SK-N-SH (cell line): Measurements from ENCODE around the gene GGTLC2. TPM values are rescaled to one million over a fixed set of nuclear protein-coding genes. Genes with fewer than 3 reads are reported as not detected.
"Not testable (repeated sequence)": the region's sequence is repeated elsewhere in the genome, so short reads cannot be mapped to it uniquely, and the experiment has no call there.

Experiments used
- CTCF ChIA-PET: fragments of 300-600, 350-600 bp; formaldehyde crosslinking; extraction: SDS; loops from one replicate; lab custom pipeline; 2021; lab: Yijun Ruan, JAX
- POLR2A ChIA-PET: fragments of 350-600 bp; sonication (Branson Sonifier 250); formaldehyde crosslinking; extraction: SDS; loops from one replicate; lab custom pipeline; 2020; ENCODE audit warnings: antibody characterized with exemption, inconsistent platforms; lab: Yijun Ruan, JAX
- DNase-seq: peaks from one replicate; pipeline ENCODE4 v3.0.0; 2012
- H2AFZ ChIP-seq: fragments of 200-600 bp; sonication (generic); 2 replicates; pipeline ENCODE4 v1.8.1; 2016; ENCODE audit warnings: antibody characterized with exemption, mild to moderate bottlenecking, low read depth
- H3F3A ChIP-seq: fragments of 200-600 bp; sonication (generic); replicated peaks from 2 replicates; pipeline ENCODE3; 2016; ENCODE audit warnings: antibody characterized with exemption, mild to moderate bottlenecking; ENCODE audit not compliant: insufficient read depth
- H3K27ac ChIP-seq, 2 experiments: fragments of 200-500 bp in 1 of 2; fragments of 200-600 bp in 1 of 2; sonication (Bioruptor generic) in 1 of 2; sonication (generic), shearing (Covaris generic) in 1 of 2; 2 replicates each; pipeline versions ENCODE4 v1.5.1 to v1.6.1; 2014 to 2016; ENCODE audit warnings: low read depth in 2 of 2, inconsistent platforms in 1 of 2, low read length in 1 of 2, mild to moderate bottlenecking in 1 of 2, mixed read lengths in 1 of 2
- H3K27me3 ChIP-seq: fragments of 200-600 bp; sonication (generic), shearing (Covaris generic); 2 replicates; pipeline ENCODE4 v1.6.1; 2016; ENCODE audit warnings: mixed run types; ENCODE audit not compliant: insufficient read depth
- H3K36me3 ChIP-seq, 2 experiments: fragments of 200-500 bp in 1 of 2; fragments of 200-600 bp in 1 of 2; sonication (Bioruptor generic) in 1 of 2; sonication (generic) in 1 of 2; replicated peaks in 1 of 2; 2 replicates each; pipeline versions ENCODE3 to v1.5.1; 2014 to 2016; ENCODE audit warnings: low read length in 1 of 2, mild to moderate bottlenecking in 1 of 2; ENCODE audit not compliant: insufficient read depth in 2 of 2, control insufficient read depth in 1 of 2
- H3K4me1 ChIP-seq, 2 experiments: fragments of 200-500 bp in 1 of 2; fragments of 200-600 bp in 1 of 2; sonication (Bioruptor generic) in 1 of 2; sonication (generic), shearing (Covaris generic) in 1 of 2; 2 replicates each; pipeline versions ENCODE4 v1.5.1 to v1.6.1; 2014 to 2016; ENCODE audit warnings: low read depth in 1 of 2, low read length in 1 of 2, mixed run types in 1 of 2; ENCODE audit not compliant: insufficient read depth in 2 of 2, control insufficient read depth in 1 of 2
- H3K4me2 ChIP-seq: fragments of 200-600 bp; sonication (generic), shearing (Covaris generic); 2 replicates; pipeline ENCODE4 v1.6.1; 2017; ENCODE audit warnings: mixed run types
- H3K4me3 ChIP-seq, 2 experiments: fragments of 200-500 bp in 1 of 2; fragments of 200-600 bp in 1 of 2; sonication (Bioruptor generic) in 1 of 2; sonication (generic), shearing (Covaris generic) in 1 of 2; 2 replicates each; pipeline versions ENCODE4 v1.5.1 to v1.8.1; 2014 to 2016; ENCODE audit warnings: low read depth in 2 of 2, inconsistent platforms in 1 of 2, low read length in 1 of 2, mild to moderate bottlenecking in 1 of 2, mixed read lengths in 1 of 2, moderate library complexity in 1 of 2
- H3K79me2 ChIP-seq: fragments of 200-600 bp; sonication (generic); 2 replicates; pipeline ENCODE4 v1.8.1; 2017; ENCODE audit warnings: mild to moderate bottlenecking; ENCODE audit not compliant: insufficient read depth
- H3K9ac ChIP-seq: fragments of 200-600 bp; sonication (generic); 2 replicates; pipeline ENCODE4 v1.6.1; 2017; ENCODE audit warnings: mixed run types
- H3K9me2 ChIP-seq: fragments of 200-600 bp; sonication (generic); 2 replicates; pipeline ENCODE4 v1.6.1; 2017; ENCODE audit warnings: mixed run types
- H3K9me3 ChIP-seq: fragments of 200-600 bp; sonication (generic); 2 replicates; pipeline ENCODE4 v1.6.1; 2017; ENCODE audit warnings: mixed run types, mild to moderate bottlenecking, moderate library complexity
- H4K20me1 ChIP-seq: fragments of 200-600 bp; sonication (generic); 2 replicates; pipeline ENCODE4 v1.6.1; 2017; ENCODE audit warnings: mild to moderate bottlenecking, mixed run types; ENCODE audit not compliant: insufficient read depth
- CTCF ChIP-seq: fragments of 200-600 bp; sonication (generic); IDR thresholded peaks from 2 replicates; pipeline ENCODE4 v1.6.1; 2017; ENCODE audit warnings: antibody characterized with exemption, mild to moderate bottlenecking, moderate library complexity
- FOSL2 ChIP-seq: IDR thresholded peaks from 2 replicates; pipeline ENCODE4 v1.4.0; 2012; ENCODE audit warnings: low read depth, mild to moderate bottlenecking, moderate library complexity, borderline replicate concordance
- FOXM1 ChIP-seq: IDR thresholded peaks from 2 replicates; pipeline ENCODE4 v1.4.0; 2012; ENCODE audit warnings: low read depth, mild to moderate bottlenecking
- GABPA ChIP-seq: IDR thresholded peaks from 2 replicates; pipeline ENCODE4 v1.4.0; 2012; ENCODE audit warnings: low read depth, mild to moderate bottlenecking
- GATA2 ChIP-seq: sonication (generic); formaldehyde crosslinking; IDR thresholded peaks from 2 replicates; pipeline ENCODE4 v1.5.0; 2020; ENCODE audit warnings: mild to moderate bottlenecking, missing genetic modification reagents
- IRF3 ChIP-seq: fragments of 150-350 bp; IDR thresholded peaks from 2 replicates; pipeline ENCODE4 v1.6.1; 2016; ENCODE audit warnings: mild to moderate bottlenecking, low read depth, low read length
- JUND ChIP-seq: IDR thresholded peaks from 2 replicates; pipeline ENCODE4 v1.4.0; 2012
- MAX ChIP-seq: IDR thresholded peaks from 2 replicates; pipeline ENCODE4 v1.4.0; 2012; ENCODE audit warnings: low read depth
- MEF2A ChIP-seq: IDR thresholded peaks from 2 replicates; pipeline ENCODE4 v1.4.0; 2012; ENCODE audit warnings: low read depth, borderline replicate concordance
- NFIC ChIP-seq: IDR thresholded peaks from 2 replicates; pipeline ENCODE4 v1.4.0; 2012; ENCODE audit warnings: borderline replicate concordance
- PBX3 ChIP-seq: IDR thresholded peaks from 2 replicates; pipeline ENCODE4; 2012
- POLR2AphosphoS5 ChIP-seq: IDR thresholded peaks from 2 replicates; pipeline ENCODE4 v1.6.1; 2012; ENCODE audit warnings: low read depth, low read length
- RAD21 ChIP-seq: IDR thresholded peaks from 2 replicates; pipeline ENCODE4 v1.6.1; 2012; ENCODE audit warnings: mild to moderate bottlenecking, low read length
- REST ChIP-seq: IDR thresholded peaks from 2 replicates; pipeline ENCODE4 v1.6.1; 2012; ENCODE audit warnings: mild to moderate bottlenecking, low read depth, low read length, moderate library complexity
- RFX5 ChIP-seq: IDR thresholded peaks from 2 replicates; pipeline ENCODE4 v1.6.1; 2012; ENCODE audit warnings: mild to moderate bottlenecking, improper control_type of control experiment, low read length
- TAF1 ChIP-seq: IDR thresholded peaks from 2 replicates; pipeline ENCODE4 v1.6.1; 2012; ENCODE audit warnings: low read depth, mild to moderate bottlenecking, low read length, moderate library complexity, borderline replicate concordance
- TCF12 ChIP-seq: IDR thresholded peaks from 2 replicates; pipeline ENCODE4 v1.4.0; 2012
- USF1 ChIP-seq: IDR thresholded peaks from 2 replicates; pipeline ENCODE4 v1.4.0; 2012; ENCODE audit warnings: low read depth, borderline replicate concordance
- WGBS: methylation state at CpG from one replicate; pipeline ENCODE4 v1.1.6; 2017; ENCODE audit warnings: low lambda C conversion rate; 5-methylcytosine and 5-hydroxymethylcytosine counted together
- polyA plus RNA-seq, 3 experiments: library from polyadenylated mRNA; depleted of rRNA; stranded (reverse); fragments of >200 nt; gene quantifications; 2 replicates each; pipeline ENCODE4 v1.2.3, GENCODE V29; 2012

Gene GGTLC2
- polyA plus RNA-seq, 1 of the 3 experiments (the other 2 are of a cell fraction): not detected

- Histone ChIP-seq H4K20me1 (no peaks in the 10 kb centered on the region), H3K9me3 (no peaks in the 10 kb centered on the region), H3K9ac (no peak overlapping the region), H3K4me2 (no peak overlapping the region), H3K27ac (no peak overlapping the region), H3F3A (no peaks in the 10 kb centered on the region), H3K79me2 (no peaks in the 10 kb centered on the region), H3K4me3 (no peak overlapping the region), H2AFZ (no peak overlapping the region), H3K27me3 (no peaks in the 10 kb centered on the region; the same call in 1 of the 2 replicates), H3K36me3 (no peaks in the 10 kb centered on the region), H3K9me2 (no peaks in the 10 kb centered on the region), H3K4me1 (no peaks in the 10 kb centered on the region)
- ChIA-PET POLR2A (no interaction called here), CTCF (interaction anchor here (0.9 to 1.6 kb wide), 4 partner anchors 18 to 80 kb away, joined by 3 to 4 read pairs (median 3); no protein-coding TSS in a partner anchor)
- no peak for DNase-seq
- 90% methylated on average over 3 of the region's 3 CpGs for WGBS
- TF ChIP-seq REST (no peak), RAD21 (no peak), FOXM1 (no peak), USF1 (no peak), JUND (no peak), NFIC (no peak), MEF2A (no peak), TAF1 (no peak), GATA2 (no peak), TCF12 (no peak), RFX5 (no peak), MAX (no peak), IRF3 (no peak), GABPA (no peak), CTCF (no peak), POLR2AphosphoS5 (no peak), PBX3 (no peak), FOSL2 (no peak)
Measured at GRCh38 chr22:22605074-22605404, 39.4 kb upstream of the GGTLC2 start.

GRCh38 chr22:22608022-22608421 lies 36.4 kb upstream of the GGTLC2 start:
- H3K9me2 ChIP-seq, DNase-seq, H3K4me1 ChIP-seq, H3K36me3 ChIP-seq, H3K79me2 ChIP-seq, POLR2A ChIA-PET, H3F3A ChIP-seq, H3K4me2 ChIP-seq, H3K9ac ChIP-seq, H4K20me1 ChIP-seq, H3K27ac ChIP-seq, H3K27me3 ChIP-seq, H2AFZ ChIP-seq, H3K9me3 ChIP-seq, H3K4me3 ChIP-seq: not testable (repeated sequence)
- CTCF ChIA-PET: interaction anchor here (1.7 kb wide), 1 partner anchor 32 kb away, joined by 6 read pairs; no protein-coding TSS in a partner anchor
- WGBS: 25% methylated on average over 3 of the region's 3 CpGs
